AG09319 (cell line): ENCODE results near the gene BICDL1.

Experiments
- DNase-seq: peaks from one replicate; pipeline ENCODE4 v3.0.0-alpha.2; 2010; ENCODE audit warnings: low read depth; ENCODE audit errors: extremely low read depth
- CTCF ChIP-seq: IDR thresholded peaks from 2 replicates; pipeline ENCODE4 v1.5.1; 2011; ENCODE audit warnings: low read depth, mild to moderate bottlenecking, inconsistent platforms, low read length, moderate library complexity

Gene BICDL1

GRCh38 chr12:120055231-120056000 is 66.4 kb downstream of the BICDL1 start:
- DNase-seq = no peak
- TF ChIP-seq CTCF = no peak

GRCh38 chr12:120056739-120057138 is 67.7 kb downstream of the BICDL1 start:
- TF ChIP-seq CTCF = no peak
- no peak for DNase-seq

GRCh38 chr12:120060196-120060595 is 71.2 kb downstream of the BICDL1 start:
- no peak for TF ChIP-seq CTCF
- DNase-seq = no peak

GRCh38 chr12:120060717-120061116 is 71.7 kb downstream of the BICDL1 start:
- TF ChIP-seq CTCF = no peak
- no peak for DNase-seq

- no peak for DNase-seq
- no peak for TF ChIP-seq CTCF
Measured at GRCh38 chr12:120061575-120062214, 72.7 kb downstream of the BICDL1 start.

- TF ChIP-seq CTCF = no peak
- no peak for DNase-seq
Measured at GRCh38 chr12:120062976-120063579, 74.0 kb downstream of the BICDL1 start.
